Nephron (organoid): ENCODE measurements around the gene HDAC2.
"Not testable (repeated sequence)": the region's sequence is repeated elsewhere in the genome, so short reads cannot be mapped to it uniquely, and the experiment has no call there.

Source experiments
- H3K27ac Mint-ChIP-seq, 3 experiments: 2 replicates each; pipeline ENCODE4 v1.8.0; 2020; ENCODE audit warnings: mixed read lengths in 3 of 3, mild to moderate bottlenecking in 2 of 3, moderate library complexity in 1 of 3
- H3K27me3 Mint-ChIP-seq: 2 replicates; pipeline ENCODE4 v1.8.0; 2021; ENCODE audit warnings: low read depth, mild to moderate bottlenecking, moderate library complexity, mixed read lengths
- H3K36me3 Mint-ChIP-seq: 2 replicates; pipeline ENCODE4 v1.8.0; 2020; ENCODE audit warnings: low read depth, mixed read lengths
- H3K4me1 Mint-ChIP-seq: 2 replicates; pipeline ENCODE4 v1.8.0; 2020; ENCODE audit warnings: mixed read lengths
- H3K4me3 Mint-ChIP-seq, 3 experiments: 2 replicates each; pipeline ENCODE4 v1.8.0; 2020; ENCODE audit warnings: mild to moderate bottlenecking in 3 of 3, mixed read lengths in 3 of 3, moderate library complexity in 2 of 3
- H3K9me3 Mint-ChIP-seq: 2 replicates; pipeline ENCODE4 v1.8.0; 2020; ENCODE audit warnings: mixed read lengths
- TF ChIP-seq, protein P1 (sequence below), 3 experiments: fragments of 200-600 bp; sonication (generic); IDR thresholded peaks; one replicate each; pipeline ENCODE4 v1.5.0; 2021; ENCODE audit warnings: antibody characterized with exemption in 3 of 3; ENCODE audit not compliant: unreplicated experiment in 3 of 3

The HDAC2 gene

DNA sequence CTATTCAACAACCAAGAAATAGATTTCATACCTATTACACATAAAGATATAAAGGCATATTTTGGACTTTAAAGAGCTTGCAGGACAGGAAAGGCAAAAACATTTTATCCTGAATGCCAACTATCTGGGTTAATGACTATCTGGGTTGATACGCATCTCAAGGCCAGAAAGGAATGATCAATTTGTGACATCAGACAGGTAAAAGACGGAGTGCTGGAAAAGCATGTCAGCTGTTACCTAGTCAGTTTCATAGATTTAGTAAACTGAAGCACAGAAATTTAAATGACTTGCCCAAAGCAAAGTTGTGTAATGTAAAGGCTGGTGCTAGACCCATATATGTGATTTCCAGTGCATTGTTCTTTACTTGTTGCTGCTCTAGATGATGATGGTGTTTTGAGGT is 36.8 kb downstream of the HDAC2 start:
- Mint-ChIP-seq H3K36me3 (peaks cover 69% of the 10 kb centered on the region), H3K27ac (no peak overlapping the region), H3K4me1 (no peaks in the 10 kb centered on the region), H3K9me3 (peaks cover 31% of the 10 kb centered on the region), H3K4me3 (no peak overlapping the region), H3K27me3 (no peaks in the 10 kb centered on the region)
- TF ChIP-seq, protein P1, sequence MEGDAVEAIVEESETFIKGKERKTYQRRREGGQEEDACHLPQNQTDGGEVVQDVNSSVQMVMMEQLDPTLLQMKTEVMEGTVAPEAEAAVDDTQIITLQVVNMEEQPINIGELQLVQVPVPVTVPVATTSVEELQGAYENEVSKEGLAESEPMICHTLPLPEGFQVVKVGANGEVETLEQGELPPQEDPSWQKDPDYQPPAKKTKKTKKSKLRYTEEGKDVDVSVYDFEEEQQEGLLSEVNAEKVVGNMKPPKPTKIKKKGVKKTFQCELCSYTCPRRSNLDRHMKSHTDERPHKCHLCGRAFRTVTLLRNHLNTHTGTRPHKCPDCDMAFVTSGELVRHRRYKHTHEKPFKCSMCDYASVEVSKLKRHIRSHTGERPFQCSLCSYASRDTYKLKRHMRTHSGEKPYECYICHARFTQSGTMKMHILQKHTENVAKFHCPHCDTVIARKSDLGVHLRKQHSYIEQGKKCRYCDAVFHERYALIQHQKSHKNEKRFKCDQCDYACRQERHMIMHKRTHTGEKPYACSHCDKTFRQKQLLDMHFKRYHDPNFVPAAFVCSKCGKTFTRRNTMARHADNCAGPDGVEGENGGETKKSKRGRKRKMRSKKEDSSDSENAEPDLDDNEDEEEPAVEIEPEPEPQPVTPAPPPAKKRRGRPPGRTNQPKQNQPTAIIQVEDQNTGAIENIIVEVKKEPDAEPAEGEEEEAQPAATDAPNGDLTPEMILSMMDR (IDR thresholded peaks at IDR 0.05; ENCODE audit: unreplicated experiment in 3 of 3) = no peak

DNA sequence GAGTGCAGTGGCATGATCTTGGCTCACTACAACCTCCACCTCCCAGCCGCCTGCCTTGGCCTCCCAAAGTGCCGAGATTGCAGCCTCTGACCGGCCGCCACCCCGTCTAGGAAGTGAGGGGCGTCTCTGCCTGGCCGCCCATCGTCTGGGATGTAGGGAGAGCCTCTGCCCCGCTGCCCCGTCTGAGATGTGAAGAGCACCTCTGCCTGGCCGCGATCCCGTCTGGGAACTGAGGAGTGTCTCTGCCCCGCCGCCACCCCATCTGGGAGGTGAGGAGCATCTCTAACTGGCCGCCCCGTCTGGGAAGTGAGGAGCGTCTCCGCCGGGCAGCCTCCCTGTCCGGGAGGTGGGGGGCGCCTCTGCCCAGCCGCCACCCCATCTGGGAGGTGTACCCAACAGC is 39.0 kb downstream of the HDAC2 start:
- H3K4me3 Mint-ChIP-seq, H3K4me1 Mint-ChIP-seq, H3K27ac Mint-ChIP-seq, H3K27me3 Mint-ChIP-seq: not testable (repeated sequence)
- Mint-ChIP-seq H3K9me3 (peaks cover 34% of the 10 kb centered on the region), H3K36me3 (peaks cover 54% of the 10 kb centered on the region)

DNA sequence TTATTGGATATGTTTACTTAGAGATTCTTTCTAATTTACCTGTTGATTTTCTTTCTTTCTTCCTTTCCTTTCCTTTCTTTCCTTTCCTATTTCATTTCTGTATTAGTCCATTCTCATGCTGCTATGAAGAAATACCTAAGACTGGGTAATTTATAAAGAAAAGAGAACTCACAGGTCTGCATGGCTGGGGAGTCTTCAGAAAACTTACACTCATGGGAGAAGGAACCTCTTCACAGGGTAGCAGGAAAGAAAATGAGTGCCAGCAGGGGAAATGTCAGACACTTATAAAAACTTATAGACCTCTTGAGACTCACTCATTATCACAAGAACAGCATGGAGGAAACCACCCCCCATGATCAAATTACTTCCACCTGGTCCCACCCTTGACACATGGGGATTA is 40.8 kb downstream of the HDAC2 start:
- H3K4me3 Mint-ChIP-seq = no peak overlapping the region
- H3K27ac Mint-ChIP-seq = no peak overlapping the region
- peaks cover 54% of the 10 kb centered on the region for H3K36me3 Mint-ChIP-seq
- no peaks in the 10 kb centered on the region for H3K27me3 Mint-ChIP-seq
- TF ChIP-seq, protein P1 (IDR thresholded peaks at IDR 0.05; ENCODE audit: unreplicated experiment in 3 of 3) = no peak
- peaks cover 5% of the 10 kb centered on the region for H3K4me1 Mint-ChIP-seq
- H3K9me3 Mint-ChIP-seq = peaks cover 34% of the 10 kb centered on the region

DNA sequence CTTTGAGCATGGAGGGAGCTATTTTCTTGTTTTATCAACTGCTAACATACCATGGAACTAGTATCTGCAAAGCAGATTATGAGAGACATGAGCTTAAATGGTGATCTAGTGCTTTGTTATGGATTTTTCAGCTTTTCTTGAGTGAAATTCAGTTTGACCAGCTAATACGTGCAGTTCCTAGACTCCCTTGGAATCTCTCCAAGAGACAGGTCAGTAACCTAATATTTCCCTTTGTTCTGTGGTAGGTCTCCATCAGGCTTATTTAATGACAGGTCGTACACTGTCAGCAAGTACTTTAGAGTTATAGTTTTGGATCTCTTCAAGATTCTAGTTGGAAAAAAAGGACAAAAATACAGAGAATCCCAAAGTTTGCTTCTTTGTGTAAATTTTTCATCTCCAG is 43.9 kb downstream of the HDAC2 start:
- H3K27ac Mint-ChIP-seq = peak overlapping the region; percentile 69 to 71 (median 70)
- TF ChIP-seq, protein P1 (IDR thresholded peaks at IDR 0.05; ENCODE audit: unreplicated experiment in 3 of 3) = no peak
- H3K9me3 Mint-ChIP-seq = peaks cover 24% of the 10 kb centered on the region
- no peak overlapping the region for H3K4me3 Mint-ChIP-seq
- peaks cover 29% of the 10 kb centered on the region for H3K36me3 Mint-ChIP-seq
- H3K27me3 Mint-ChIP-seq = no peaks in the 10 kb centered on the region
- H3K4me1 Mint-ChIP-seq = peaks cover 5% of the 10 kb centered on the region

DNA sequence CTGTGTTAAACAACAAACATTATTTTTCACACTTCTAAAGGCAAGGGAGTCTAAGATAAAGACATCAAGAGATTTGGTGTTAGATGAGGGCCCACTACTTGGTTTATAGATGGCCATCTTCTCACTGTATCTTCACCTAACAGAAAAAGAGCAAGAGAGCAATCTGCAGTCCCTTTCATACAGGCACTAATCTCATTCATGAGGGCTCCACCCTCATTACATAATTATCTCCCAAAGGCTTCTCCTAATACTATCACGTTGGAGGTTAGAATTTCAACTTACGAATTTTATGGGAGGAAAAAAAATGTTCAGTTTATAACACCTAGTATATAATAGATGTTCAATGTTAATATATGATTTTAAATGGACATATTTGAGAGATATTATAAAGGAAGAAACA is 45.6 kb downstream of the HDAC2 start:
- Mint-ChIP-seq H3K9me3 (peaks cover 14% of the 10 kb centered on the region), H3K4me1 (peaks cover 5% of the 10 kb centered on the region), H3K4me3 (no peak overlapping the region), H3K27ac (no peak overlapping the region), H3K36me3 (peaks cover 13% of the 10 kb centered on the region), H3K27me3 (no peaks in the 10 kb centered on the region)
- TF ChIP-seq, protein P1 (IDR thresholded peaks at IDR 0.05; ENCODE audit: unreplicated experiment in 3 of 3) = no peak

DNA sequence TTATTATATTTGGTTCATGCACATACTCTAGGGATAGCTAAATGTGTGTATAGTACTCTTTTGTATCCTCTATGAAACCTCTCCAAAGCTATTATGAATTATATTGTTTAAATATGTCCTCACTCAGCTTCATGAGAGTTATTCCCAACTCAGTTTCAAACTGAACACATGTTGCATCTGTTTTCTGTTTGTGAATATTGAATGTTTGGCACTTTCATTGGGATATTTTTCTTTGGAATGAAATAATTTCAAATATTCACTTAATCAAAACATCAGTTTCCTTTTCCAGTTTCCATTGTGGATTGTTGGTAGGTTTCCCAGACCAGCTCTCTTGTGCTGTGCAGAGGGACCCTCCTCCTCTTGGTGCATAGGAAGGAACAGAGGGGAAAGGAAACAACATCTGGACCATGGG is 46.6 kb downstream of the HDAC2 start:
- H3K9me3 Mint-ChIP-seq = peaks cover 4% of the 10 kb centered on the region
- no peaks in the 10 kb centered on the region for H3K27me3 Mint-ChIP-seq
- H3K4me3 Mint-ChIP-seq = no peak overlapping the region
- peaks cover 5% of the 10 kb centered on the region for H3K4me1 Mint-ChIP-seq
- H3K36me3 Mint-ChIP-seq = peaks cover 3% of the 10 kb centered on the region
- H3K27ac Mint-ChIP-seq = peak overlapping the region in 2 of 3 experiments; percentile 47 to 66
- TF ChIP-seq, protein P1 (IDR thresholded peaks at IDR 0.05; ENCODE audit: unreplicated experiment in 3 of 3) = no peak
